HG02943 (cell line): ENCODE data around the gene HOOK2.
A peak's percentile ranks its signal among the peaks of the same experiment; 100 is the strongest.
"Not testable (repeated sequence)": the region's sequence is repeated elsewhere in the genome, so short reads cannot be mapped to it uniquely, and the experiment has no call there.

Experiments
- ATAC-seq: cut with Tn5 transposase; IDR thresholded peaks from one replicate; pipeline ENCODE4 v1.9.1; 2021; ENCODE audit warnings: mild to moderate bottlenecking, low read depth, moderate library complexity; ENCODE audit not compliant: unreplicated experiment

HOOK2 gene

GRCh38 chr19:12723381-12723640, 52.0 kb downstream of the HOOK2 start:
- ATAC-seq: no peak

GRCh38 chr19:12722566-12723380, 52.6 kb downstream of the HOOK2 start:
- ATAC-seq: peak; percentile 85

- peak; percentile 17 for ATAC-seq
Observed at GRCh38 chr19:12721656-12722565, 53.4 kb downstream of the HOOK2 start.

- ATAC-seq: no peak
Observed at GRCh38 chr19:12720851-12721655, 54.3 kb downstream of the HOOK2 start.

- no peak for ATAC-seq
Observed at GRCh38 chr19:12720296-12720695, 55.1 kb downstream of the HOOK2 start.

- no peak for ATAC-seq
Observed at GRCh38 chr19:12715929-12716328, 59.4 kb downstream of the HOOK2 start.

GRCh38 chr19:12715102-12715501, 60.2 kb downstream of the HOOK2 start:
- no peak for ATAC-seq

- not testable (repeated sequence) for ATAC-seq
Observed at GRCh38 chr19:12713304-12713703, 62.0 kb downstream of the HOOK2 start.
